ENCODE results near the gene TRMT6. TPM values are rescaled to one million over a fixed set of nuclear protein-coding genes. Genes with fewer than 3 reads are reported as not detected.

The TRMT6 gene
- total RNA-seq, 1 experiment from 2014 or later, result 21.1 TPM

DNA sequence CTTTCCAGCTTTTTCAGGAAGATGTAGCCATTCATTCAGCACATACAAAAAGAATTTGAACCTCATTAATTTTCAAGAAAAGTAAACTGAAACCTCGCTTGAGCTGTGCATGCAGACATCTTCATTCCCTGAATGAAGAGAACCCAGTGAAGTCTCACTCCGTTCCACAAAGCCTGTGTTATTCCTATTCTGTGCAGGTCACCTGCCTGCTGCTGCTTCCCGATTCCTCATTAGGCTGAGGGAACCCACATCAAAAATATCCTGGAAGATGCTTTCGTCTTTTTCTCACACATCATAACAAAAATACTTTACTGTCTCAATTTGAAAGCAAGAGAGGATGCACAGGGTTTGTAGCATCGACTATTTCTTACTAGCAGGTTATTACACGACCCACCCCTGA lies 40.1 kb downstream of the TRMT6 start:
- DNase-seq, result no peak
- H3K79me2 ChIP-seq (ENCODE audit: low read length), result no peaks in the 10 kb centered on the region
- H3K4me2 ChIP-seq (ENCODE audit: low read depth, low read length, poor library complexity, severe bottlenecking), result no peak overlapping the region
- no peaks in the 10 kb centered on the region for H3K27me3 ChIP-seq (ENCODE audit: low read length)
- H3K4me3 ChIP-seq (ENCODE audit: low read length), result no peak overlapping the region
- no peaks in the 10 kb centered on the region for H3K9me2 ChIP-seq (replicated peaks; ENCODE audit: insufficient read depth, low read length)
- H3K27ac ChIP-seq (ENCODE audit: low read length), result no peak overlapping the region
- no peaks in the 10 kb centered on the region for H4K20me1 ChIP-seq (ENCODE audit: insufficient read depth, low read depth, low read length)
- no peak overlapping the region for H3K9ac ChIP-seq (ENCODE audit: low read length)
- H3K9me3 ChIP-seq (ENCODE audit: low read length), result no peaks in the 10 kb centered on the region
- peaks cover 13% of the 10 kb centered on the region for H3K4me1 ChIP-seq (ENCODE audit: low read length)
- no peaks in the 10 kb centered on the region for H3K36me3 ChIP-seq (ENCODE audit: insufficient read depth, low read length)
- no peak overlapping the region for H2AFZ ChIP-seq (ENCODE audit: low read length)

GRCh38 chr20:5908981-5909380 lies 41.4 kb downstream of the TRMT6 start:
- no peak overlapping the region for H3K27ac ChIP-seq (ENCODE audit: low read length)
- no peaks in the 10 kb centered on the region for H3K79me2 ChIP-seq (ENCODE audit: low read length)
- no peak overlapping the region for H3K4me2 ChIP-seq (ENCODE audit: low read depth, low read length, poor library complexity, severe bottlenecking)
- H3K9me3 ChIP-seq (ENCODE audit: low read length), result no peaks in the 10 kb centered on the region
- no peak overlapping the region for H3K4me3 ChIP-seq (ENCODE audit: low read length)
- peaks cover 13% of the 10 kb centered on the region for H3K4me1 ChIP-seq (ENCODE audit: low read length)
- no peak for DNase-seq
- no peaks in the 10 kb centered on the region for H4K20me1 ChIP-seq (ENCODE audit: insufficient read depth, low read depth, low read length)
- no peak overlapping the region for H3K9ac ChIP-seq (ENCODE audit: low read length)
- H3K9me2 ChIP-seq (replicated peaks; ENCODE audit: insufficient read depth, low read length), result no peaks in the 10 kb centered on the region
- no peaks in the 10 kb centered on the region for H3K36me3 ChIP-seq (ENCODE audit: insufficient read depth, low read length)
- no peaks in the 10 kb centered on the region for H3K27me3 ChIP-seq (ENCODE audit: low read length)
- H2AFZ ChIP-seq (ENCODE audit: low read length), result no peak overlapping the region

DNA sequence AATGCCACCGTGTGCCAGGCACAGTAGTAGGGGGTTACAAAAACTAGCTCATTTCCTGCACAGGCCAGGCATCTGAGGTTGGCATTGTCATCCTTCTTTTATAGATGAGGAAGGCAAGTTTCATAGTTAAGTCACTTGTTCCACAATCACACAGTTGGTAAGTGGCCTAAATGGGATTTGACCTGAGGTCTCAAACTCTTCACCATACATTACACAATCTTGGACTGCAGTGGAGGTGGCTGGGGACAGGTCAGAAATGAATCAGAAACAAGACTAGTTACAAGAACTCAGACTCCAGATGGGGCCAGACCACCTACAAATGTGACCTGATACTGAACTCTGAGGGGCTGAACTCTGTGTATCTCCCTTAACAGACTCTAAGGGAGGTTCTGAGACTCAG lies 49.4 kb downstream of the TRMT6 start:
- Histone ChIP-seq H3K4me1 (ENCODE audit: low read length) (no peaks in the 10 kb centered on the region), H3K9ac (ENCODE audit: low read length) (no peak overlapping the region), H3K4me2 (ENCODE audit: low read depth, low read length, poor library complexity, severe bottlenecking) (no peak overlapping the region), H2AFZ (ENCODE audit: low read length) (no peak overlapping the region), H3K27ac (ENCODE audit: low read length) (no peak overlapping the region), H3K79me2 (ENCODE audit: low read length) (no peaks in the 10 kb centered on the region), H3K27me3 (ENCODE audit: low read length) (0 out of 2 replicates have a peak, but pooled peaks cover 3% of the 10 kb centered on the region), H3K9me3 (ENCODE audit: low read length) (no peaks in the 10 kb centered on the region), H3K4me3 (ENCODE audit: low read length) (no peak overlapping the region), H4K20me1 (ENCODE audit: insufficient read depth, low read depth, low read length) (no peaks in the 10 kb centered on the region), H3K36me3 (ENCODE audit: insufficient read depth, low read length) (no peaks in the 10 kb centered on the region), H3K9me2 (replicated peaks; ENCODE audit: insufficient read depth, low read length) (no peaks in the 10 kb centered on the region)
- DNase-seq, result peak; percentile 16

DNA sequence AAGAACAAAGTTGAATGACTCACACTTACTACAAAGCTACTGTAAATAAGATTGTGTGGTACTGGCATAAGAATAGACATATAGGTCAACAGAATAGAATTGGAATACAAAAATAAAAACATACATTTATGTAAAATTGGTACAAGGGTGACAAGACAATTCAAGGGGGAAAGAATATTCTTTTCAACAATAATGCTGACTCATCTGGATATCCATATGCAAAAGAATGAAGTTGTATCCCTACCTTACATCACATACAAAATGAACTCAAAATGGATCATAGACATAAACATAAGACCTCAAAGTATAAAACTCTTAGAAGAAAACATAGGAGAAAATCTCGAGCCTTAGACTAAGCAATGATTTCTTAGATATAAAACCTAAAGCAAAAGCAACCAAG lies 50.9 kb downstream of the TRMT6 start:
- Histone ChIP-seq H3K4me2 (ENCODE audit: low read depth, low read length, poor library complexity, severe bottlenecking) (no peak overlapping the region), H3K27ac (ENCODE audit: low read length) (no peak overlapping the region), H3K9me2 (replicated peaks; ENCODE audit: insufficient read depth, low read length) (no peaks in the 10 kb centered on the region), H4K20me1 (ENCODE audit: insufficient read depth, low read depth, low read length) (no peaks in the 10 kb centered on the region), H3K4me1 (ENCODE audit: low read length) (no peaks in the 10 kb centered on the region), H3K36me3 (ENCODE audit: insufficient read depth, low read length) (no peaks in the 10 kb centered on the region), H3K9ac (ENCODE audit: low read length) (no peak overlapping the region), H3K9me3 (ENCODE audit: low read length) (no peaks in the 10 kb centered on the region), H3K4me3 (ENCODE audit: low read length) (no peak overlapping the region), H3K79me2 (ENCODE audit: low read length) (no peaks in the 10 kb centered on the region), H2AFZ (ENCODE audit: low read length) (no peak overlapping the region), H3K27me3 (ENCODE audit: low read length) (0 out of 2 replicates have a peak, but pooled peaks cover 3% of the 10 kb centered on the region)
- DNase-seq, result peak; percentile 5

- no peaks in the 10 kb centered on the region for H4K20me1 ChIP-seq (ENCODE audit: insufficient read depth, low read depth, low read length)
- no peak overlapping the region for H3K9ac ChIP-seq (ENCODE audit: low read length)
- H3K4me2 ChIP-seq (ENCODE audit: low read depth, low read length, poor library complexity, severe bottlenecking), result no peak overlapping the region
- no peaks in the 10 kb centered on the region for H3K79me2 ChIP-seq (ENCODE audit: low read length)
- no peak for DNase-seq
- H3K9me2 ChIP-seq (replicated peaks; ENCODE audit: insufficient read depth, low read length), result no peaks in the 10 kb centered on the region
- H3K27ac ChIP-seq (ENCODE audit: low read length), result no peak overlapping the region
- H3K9me3 ChIP-seq (ENCODE audit: low read length), result no peaks in the 10 kb centered on the region
- no peaks in the 10 kb centered on the region for H3K36me3 ChIP-seq (ENCODE audit: insufficient read depth, low read length)
- H3K27me3 ChIP-seq (ENCODE audit: low read length), result 0 out of 2 replicates have a peak, but pooled peaks cover 3% of the 10 kb centered on the region
- H3K4me1 ChIP-seq (ENCODE audit: low read length), result no peaks in the 10 kb centered on the region
- no peak overlapping the region for H2AFZ ChIP-seq (ENCODE audit: low read length)
- no peak overlapping the region for H3K4me3 ChIP-seq (ENCODE audit: low read length)
These were observed 54.7 kb downstream of the TRMT6 start for GRCh38 chr20:5895626-5896025.

- H3K4me3 ChIP-seq (ENCODE audit: low read length), result no peak overlapping the region
- 0 out of 2 replicates have a peak, but pooled peaks cover 3% of the 10 kb centered on the region for H3K27me3 ChIP-seq (ENCODE audit: low read length)
- H2AFZ ChIP-seq (ENCODE audit: low read length), result no peak overlapping the region
- H3K4me1 ChIP-seq (ENCODE audit: low read length), result no peaks in the 10 kb centered on the region
- no peak overlapping the region for H3K9ac ChIP-seq (ENCODE audit: low read length)
- no peaks in the 10 kb centered on the region for H4K20me1 ChIP-seq (ENCODE audit: insufficient read depth, low read depth, low read length)
- no peaks in the 10 kb centered on the region for H3K79me2 ChIP-seq (ENCODE audit: low read length)
- DNase-seq, result no peak
- no peaks in the 10 kb centered on the region for H3K36me3 ChIP-seq (ENCODE audit: insufficient read depth, low read length)
- no peak overlapping the region for H3K27ac ChIP-seq (ENCODE audit: low read length)
- H3K4me2 ChIP-seq (ENCODE audit: low read depth, low read length, poor library complexity, severe bottlenecking), result no peak overlapping the region
- H3K9me2 ChIP-seq (replicated peaks; ENCODE audit: insufficient read depth, low read length), result no peaks in the 10 kb centered on the region
- no peaks in the 10 kb centered on the region for H3K9me3 ChIP-seq (ENCODE audit: low read length)
These were observed 56.7 kb downstream of the TRMT6 start for GRCh38 chr20:5893621-5894020.

DNA sequence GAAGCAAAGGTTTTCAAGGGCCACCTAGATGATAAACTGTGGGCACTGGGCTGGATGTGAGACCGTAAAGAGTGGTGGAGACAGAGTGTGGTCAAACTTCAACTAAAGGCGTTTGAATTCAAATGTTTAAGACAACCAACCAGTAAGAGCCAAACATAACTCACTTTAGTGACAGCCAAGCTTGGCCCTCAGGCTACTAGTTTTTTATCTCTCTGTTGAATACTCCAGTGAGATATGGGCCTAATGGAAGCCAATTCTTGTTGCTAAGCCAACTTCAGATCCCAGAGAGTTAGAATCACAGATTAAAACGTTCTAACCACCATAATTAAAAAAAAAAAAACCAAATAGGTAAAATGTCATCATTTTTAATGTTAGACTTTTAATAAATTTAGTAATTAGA lies 57.3 kb downstream of the TRMT6 start:
- Histone ChIP-seq H3K27me3 (ENCODE audit: low read length) (0 out of 2 replicates have a peak, but pooled peaks cover 3% of the 10 kb centered on the region), H3K9ac (ENCODE audit: low read length) (no peak overlapping the region), H3K79me2 (ENCODE audit: low read length) (no peaks in the 10 kb centered on the region)

DNA sequence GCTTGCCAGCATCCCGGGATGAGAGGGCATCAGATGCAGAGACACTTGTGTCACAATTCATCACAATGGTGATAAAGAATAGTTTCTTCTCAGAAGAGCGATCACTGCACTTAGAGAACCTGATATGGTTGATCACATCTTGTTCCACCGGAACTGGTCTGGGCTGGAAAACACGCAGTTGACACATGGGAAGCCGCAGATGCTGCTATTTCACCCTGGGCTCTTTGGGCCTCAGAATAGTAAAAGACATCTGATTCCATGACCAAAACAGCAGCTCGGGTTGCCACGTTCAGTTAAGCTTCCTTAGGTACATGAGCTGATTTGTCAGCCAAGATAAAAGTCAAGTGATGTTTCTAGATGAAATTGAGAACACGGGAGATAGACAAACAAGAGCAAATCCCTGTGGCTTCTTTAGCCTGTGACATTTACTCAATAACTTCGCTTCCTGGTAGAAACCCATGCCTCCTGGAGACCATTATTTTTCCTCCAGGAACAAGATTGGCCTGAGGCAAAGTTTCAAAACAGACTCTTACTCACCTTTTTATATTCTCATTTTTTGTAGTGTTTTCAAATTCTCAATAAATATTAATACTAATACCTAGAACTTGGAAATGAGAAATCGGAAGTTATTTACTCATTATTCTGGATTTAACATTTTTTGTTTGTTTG lies 59.4 kb downstream of the TRMT6 start:
- Histone ChIP-seq H3K4me1 (ENCODE audit: low read length) (no peaks in the 10 kb centered on the region), H4K20me1 (ENCODE audit: insufficient read depth, low read depth, low read length) (no peaks in the 10 kb centered on the region), H3K9me2 (replicated peaks; ENCODE audit: insufficient read depth, low read length) (no peaks in the 10 kb centered on the region), H3K9me3 (ENCODE audit: low read length) (no peaks in the 10 kb centered on the region), H2AFZ (ENCODE audit: low read length) (no peak overlapping the region), H3K27me3 (ENCODE audit: low read length) (no peaks in the 10 kb centered on the region), H3K27ac (ENCODE audit: low read length) (no peak overlapping the region), H3K4me2 (ENCODE audit: low read depth, low read length, poor library complexity, severe bottlenecking) (no peak overlapping the region), H3K36me3 (ENCODE audit: insufficient read depth, low read length) (no peaks in the 10 kb centered on the region), H3K9ac (ENCODE audit: low read length) (no peak overlapping the region), H3K79me2 (ENCODE audit: low read length) (no peaks in the 10 kb centered on the region), H3K4me3 (ENCODE audit: low read length) (no peak overlapping the region)
- DNase-seq, result no peak

More for the DNA sequence above, 57.3 kb downstream of the TRMT6 start:
- H3K9me3 ChIP-seq (ENCODE audit: low read length), result no peaks in the 10 kb centered on the region
- DNase-seq, result no peak
- no peak overlapping the region for H3K4me3 ChIP-seq (ENCODE audit: low read length)
- no peak overlapping the region for H3K27ac ChIP-seq (ENCODE audit: low read length)
- no peaks in the 10 kb centered on the region for H3K4me1 ChIP-seq (ENCODE audit: low read length)
- no peaks in the 10 kb centered on the region for H3K36me3 ChIP-seq (ENCODE audit: insufficient read depth, low read length)
- no peaks in the 10 kb centered on the region for H3K9me2 ChIP-seq (replicated peaks; ENCODE audit: insufficient read depth, low read length)
- H2AFZ ChIP-seq (ENCODE audit: low read length), result no peak overlapping the region
- no peak overlapping the region for H3K4me2 ChIP-seq (ENCODE audit: low read depth, low read length, poor library complexity, severe bottlenecking)
- H4K20me1 ChIP-seq (ENCODE audit: insufficient read depth, low read depth, low read length), result no peaks in the 10 kb centered on the region
